Spleen (tissue), 7 donors: Measurements from ENCODE around the gene TOP1.

ENCODE experiments used
- CTCF ChIP-seq, 11 experiments: fragments of 200-600 bp in 7 of 11; fragments of 450-650 bp in 4 of 11; sonication (generic) in 4 of 11; IDR thresholded peaks in 8 of 11; conservative IDR thresholded peaks in 3 of 11; 1 replicate in 7 of 11; 2 replicates in 4 of 11; pipeline versions ENCODE4 v1.4.0 to v1.8.0; 2016 to 2021; ENCODE audit warnings: antibody characterized with exemption in 11 of 11, inconsistent platforms in 4 of 11, mild to moderate bottlenecking in 1 of 11
- POLR2A ChIP-seq, 3 donors: fragments of 450-650 bp; IDR thresholded peaks; one replicate each; pipeline ENCODE4 v1.5.1; 2017; ENCODE audit warnings: antibody characterized with exemption in 3 of 3, mild to moderate bottlenecking in 1 of 3
- POLR2AphosphoS5 ChIP-seq, 3 donors: sonication (generic); formaldehyde crosslinking; IDR thresholded peaks; one replicate each; pipeline ENCODE4 v1.5.1; 2017; ENCODE audit warnings: antibody characterized with exemption in 3 of 3
- donor health status: DM: no; HTN: no; CAD: no; lungs with moderate emphysema.
- donor health status: DM: no; HTN: no; CAD: no.
- donor health status: DM: no; HTN: no; CAD: no.

- no peak for TF ChIP-seq POLR2AphosphoS5 (IDR thresholded peaks at IDR 0.05)
- TF ChIP-seq CTCF (IDR thresholded peaks at IDR 0.05 in 8 of 11, conservative IDR thresholded peaks at IDR 0.05 in 3 of 11) = no peak
- TF ChIP-seq POLR2A (IDR thresholded peaks at IDR 0.05) = no peak
Measured at GRCh38 chr20:41048461-41049301, 20.1 kb downstream of the TOP1 start.
